ENCODE results near the gene DDX23. TPM values are rescaled to one million over a fixed set of nuclear protein-coding genes. Genes with fewer than 3 reads are reported as not detected.

DDX23 gene
- total and polyA plus RNA-seq, 8 donors, result 25.9 to 55.6 (median 33.3) TPM

- no peak for DNase-seq
- TF ChIP-seq, protein P1, sequence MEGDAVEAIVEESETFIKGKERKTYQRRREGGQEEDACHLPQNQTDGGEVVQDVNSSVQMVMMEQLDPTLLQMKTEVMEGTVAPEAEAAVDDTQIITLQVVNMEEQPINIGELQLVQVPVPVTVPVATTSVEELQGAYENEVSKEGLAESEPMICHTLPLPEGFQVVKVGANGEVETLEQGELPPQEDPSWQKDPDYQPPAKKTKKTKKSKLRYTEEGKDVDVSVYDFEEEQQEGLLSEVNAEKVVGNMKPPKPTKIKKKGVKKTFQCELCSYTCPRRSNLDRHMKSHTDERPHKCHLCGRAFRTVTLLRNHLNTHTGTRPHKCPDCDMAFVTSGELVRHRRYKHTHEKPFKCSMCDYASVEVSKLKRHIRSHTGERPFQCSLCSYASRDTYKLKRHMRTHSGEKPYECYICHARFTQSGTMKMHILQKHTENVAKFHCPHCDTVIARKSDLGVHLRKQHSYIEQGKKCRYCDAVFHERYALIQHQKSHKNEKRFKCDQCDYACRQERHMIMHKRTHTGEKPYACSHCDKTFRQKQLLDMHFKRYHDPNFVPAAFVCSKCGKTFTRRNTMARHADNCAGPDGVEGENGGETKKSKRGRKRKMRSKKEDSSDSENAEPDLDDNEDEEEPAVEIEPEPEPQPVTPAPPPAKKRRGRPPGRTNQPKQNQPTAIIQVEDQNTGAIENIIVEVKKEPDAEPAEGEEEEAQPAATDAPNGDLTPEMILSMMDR (IDR thresholded peaks at IDR 0.05), result no peak
- Histone ChIP-seq H3K4me1 (peaks cover 0 to 10% (median 10%) of the 10 kb centered on the region in 3 donors), H3K27me3 (no peaks in the 10 kb centered on the region), H3K4me3 (no peak overlapping the region), H3K27ac (no peak overlapping the region), H3K9me3 (no peaks in the 10 kb centered on the region), H3K36me3 (no peaks in the 10 kb centered on the region)
- WGBS, 2 donors, result 92 to 94% methylated on average over 3 of the region's 3 CpGs
- FAIRE-seq, result no peak
- ATAC-seq, result no peak
- intact Hi-C loops (cut with DNase I), result loop anchor here in 2 of 3 donors (5.0 kb wide), 2 partner anchors 38 to 43 kb away; no protein-coding TSS in a partner anchor
Observed at GRCh38 chr12:48794870-48795269, 57.1 kb downstream of the DDX23 start.

GRCh38 chr12:48793696-48794095 is 58.3 kb downstream of the DDX23 start:
- Histone ChIP-seq H3K27me3 (no peaks in the 10 kb centered on the region), H3K9me3 (no peaks in the 10 kb centered on the region), H3K4me3 (no peak overlapping the region), H3K4me1 (peaks cover 0 to 13% (median 11%) of the 10 kb centered on the region in 3 donors), H3K36me3 (no peaks in the 10 kb centered on the region), H3K27ac (no peak overlapping the region)
- no peak for FAIRE-seq
- 93 to 95% methylated on average over 3 of the region's 3 CpGs for WGBS, 2 donors
- intact Hi-C loops (cut with DNase I), result no loop called here
- TF ChIP-seq, protein P1 (IDR thresholded peaks at IDR 0.05), result no peak
- ATAC-seq, result no peak
- DNase-seq, result no peak

GRCh38 chr12:48789858-48790326 is 62.1 kb downstream of the DDX23 start:
- ATAC-seq (no peak), DNase-seq (no peak), FAIRE-seq (no peak)
- WGBS, 2 donors, result 4 to 10% methylated on average over 4 of the region's 4 CpGs
- Histone ChIP-seq H3K27ac (peak overlapping the region; percentile 87 to 95 (median 92)), H3K4me1 (peaks cover 0 to 19% (median 15%) of the 10 kb centered on the region in 3 donors), H3K27me3 (no peaks in the 10 kb centered on the region), H3K9me3 (no peaks in the 10 kb centered on the region), H3K4me3 (peak overlapping the region; percentile 77 to 98 (median 85)), H3K36me3 (no peaks in the 10 kb centered on the region)
- intact Hi-C loops (cut with DNase I), result no loop called here
- TF ChIP-seq, protein P1 (IDR thresholded peaks at IDR 0.05), result no peak

GRCh38 chr12:48788854-48789775 is 62.8 kb downstream of the DDX23 start, which contains the start of gene ADCY6:
Gene ADCY6 (minus strand): TSS chr12:48789089. CDS start chr12:48783434, 5,655 bp downstream.
- Histone ChIP-seq H3K27me3 (no peaks in the 10 kb centered on the region), H3K27ac (peak within 1 kb of the TSS; percentile 87 to 95 (median 92)), H3K4me1 (peaks cover 0 to 19% (median 15%) of the 10 kb centered on the region in 3 donors), H3K36me3 (no peaks in the 10 kb centered on the region), H3K4me3 (peak within 1 kb of the TSS; percentile 77 to 98 (median 85)), H3K9me3 (no peaks in the 10 kb centered on the region)
- ATAC-seq (peak; percentile 93 to 95 (median 94)), FAIRE-seq (no peak), DNase-seq (peak; percentile 80 to 96 (median 89))
- 0 to 1% methylated on average over 70 to 86 of the region's 86 CpGs for WGBS, 2 donors
- TF ChIP-seq, protein P1 (IDR thresholded peaks at IDR 0.05), result no peak
- intact Hi-C loops (cut with DNase I), result no loop called here

Data from pancreas (tissue), 10 donors.